ENCODE measurements around the gene GXYLT1.
"Not testable (repeated sequence)": the region's sequence is repeated elsewhere in the genome, so short reads cannot be mapped to it uniquely, and the experiment has no call there.

Gene GXYLT1

GRCh38 chr12:42053456-42053855, 91.2 kb downstream of the GXYLT1 start:
- TF ChIP-seq CTCF (conservative IDR thresholded peaks at IDR 0.05; ENCODE audit: low read length) (no peak), EZH2phosphoT487 (IDR thresholded peaks at IDR 0.05; ENCODE audit: borderline replicate concordance) (no peak)
- H3K9me3 ChIP-seq (ENCODE audit: insufficient read depth, low read depth, low read length): no peaks in the 10 kb centered on the region
- H3K9me2 ChIP-seq (replicated peaks; ENCODE audit: low read depth, low read length): no peaks in the 10 kb centered on the region
- H3K27me3 ChIP-seq (ENCODE audit: insufficient read depth, low read length, poor library complexity, severe bottlenecking): no peaks in the 10 kb centered on the region
- no peaks in the 10 kb centered on the region for H4K20me1 ChIP-seq (ENCODE audit: insufficient read depth, low read length, poor library complexity, severe bottlenecking)
- H3K4me1 ChIP-seq (ENCODE audit: insufficient read depth, low read length, poor library complexity, severe bottlenecking): no peaks in the 10 kb centered on the region
- no peak overlapping the region for H2AFZ ChIP-seq (ENCODE audit: low read length)
- H3K9ac ChIP-seq (ENCODE audit: low read depth, low read length, poor library complexity, severe bottlenecking): no peak overlapping the region
- no peaks in the 10 kb centered on the region for H3F3A ChIP-seq (ENCODE audit: low read depth)
- H3K4me3 ChIP-seq (ENCODE audit: low read length, poor library complexity, severe bottlenecking): no peak overlapping the region
- no peak overlapping the region for H3K4me2 ChIP-seq (ENCODE audit: low read depth, low read length, poor library complexity, severe bottlenecking)
- H3K36me3 ChIP-seq (ENCODE audit: insufficient read depth, low read length): no peaks in the 10 kb centered on the region
- H3K79me2 ChIP-seq (ENCODE audit: insufficient read depth, low read length): no peaks in the 10 kb centered on the region

GRCh38 chr12:42048980-42049379, 95.7 kb downstream of the GXYLT1 start:
- H3K27me3 ChIP-seq (ENCODE audit: insufficient read depth, low read length, poor library complexity, severe bottlenecking); H3K9me3 ChIP-seq (ENCODE audit: insufficient read depth, low read depth, low read length); H4K20me1 ChIP-seq (ENCODE audit: insufficient read depth, low read length, poor library complexity, severe bottlenecking); H3F3A ChIP-seq (ENCODE audit: low read depth); H3K9me2 ChIP-seq (replicated peaks; ENCODE audit: low read depth, low read length); H3K36me3 ChIP-seq (ENCODE audit: insufficient read depth, low read length); H3K9ac ChIP-seq (ENCODE audit: low read depth, low read length, poor library complexity, severe bottlenecking); H3K4me3 ChIP-seq (ENCODE audit: low read length, poor library complexity, severe bottlenecking); H3K4me2 ChIP-seq (ENCODE audit: low read depth, low read length, poor library complexity, severe bottlenecking); H3K79me2 ChIP-seq (ENCODE audit: insufficient read depth, low read length); H2AFZ ChIP-seq (ENCODE audit: low read length); H3K4me1 ChIP-seq (ENCODE audit: insufficient read depth, low read length, poor library complexity, severe bottlenecking): not testable (repeated sequence)

- Histone ChIP-seq H2AFZ (ENCODE audit: low read length) (no peak overlapping the region), H3K9ac (ENCODE audit: low read depth, low read length, poor library complexity, severe bottlenecking) (no peak overlapping the region)
Measured at GRCh38 chr12:42039577-42039976, 105.1 kb downstream of the GXYLT1 start.

More at GRCh38 chr12:42039577-42039976, 105.1 kb downstream of the GXYLT1 start:
- Histone ChIP-seq H3K79me2 (ENCODE audit: insufficient read depth, low read length) (no peaks in the 10 kb centered on the region), H3K4me2 (ENCODE audit: low read depth, low read length, poor library complexity, severe bottlenecking) (no peak overlapping the region), H3F3A (ENCODE audit: low read depth) (no peaks in the 10 kb centered on the region), H3K4me1 (ENCODE audit: insufficient read depth, low read length, poor library complexity, severe bottlenecking) (no peaks in the 10 kb centered on the region), H3K27me3 (ENCODE audit: insufficient read depth, low read length, poor library complexity, severe bottlenecking) (no peaks in the 10 kb centered on the region), H3K4me3 (ENCODE audit: low read length, poor library complexity, severe bottlenecking) (no peak overlapping the region), H3K9me3 (ENCODE audit: insufficient read depth, low read depth, low read length) (no peaks in the 10 kb centered on the region), H3K9me2 (replicated peaks; ENCODE audit: low read depth, low read length) (no peaks in the 10 kb centered on the region), H3K36me3 (ENCODE audit: insufficient read depth, low read length) (no peaks in the 10 kb centered on the region), H4K20me1 (ENCODE audit: insufficient read depth, low read length, poor library complexity, severe bottlenecking) (no peaks in the 10 kb centered on the region)
- TF ChIP-seq CTCF (conservative IDR thresholded peaks at IDR 0.05; ENCODE audit: low read length): no peak
- TF ChIP-seq EZH2phosphoT487 (IDR thresholded peaks at IDR 0.05; ENCODE audit: borderline replicate concordance): no peak
